Cardiac septum (tissue), 1 donor: Measurements from ENCODE around the gene HDDC3. TPM values are rescaled to one million over a fixed set of nuclear protein-coding genes. Genes with fewer than 3 reads are reported as not detected.
"Not testable (repeated sequence)": the region's sequence is repeated elsewhere in the genome, so short reads cannot be mapped to it uniquely, and the experiment has no call there.

Source experiments
- DNase-seq: peaks from one replicate; pipeline ENCODE4 v3.0.0-alpha.2; 2020; ENCODE audit warnings: low spot score
- intact Hi-C: fragments of 100-400 bp; cut with DNase I; formaldehyde crosslinking; loops from one replicate; pipeline ENCODE4 v1.14.0; 2022
- total RNA-seq: library from RNA; stranded (reverse); fragmentation: NEBNext Ultra II Directional; extraction: Animal tissue kit (Norgen Biotek cat#: 25700); gene quantifications from one replicate; pipeline ENCODE4 v1.2.1, GENCODE V29; 2021
- donor health status: DM: no; HTN: no; CAD: no.

The HDDC3 gene
- total RNA-seq, 1 donor from 2014 or later, result 11.8 TPM

DNA sequence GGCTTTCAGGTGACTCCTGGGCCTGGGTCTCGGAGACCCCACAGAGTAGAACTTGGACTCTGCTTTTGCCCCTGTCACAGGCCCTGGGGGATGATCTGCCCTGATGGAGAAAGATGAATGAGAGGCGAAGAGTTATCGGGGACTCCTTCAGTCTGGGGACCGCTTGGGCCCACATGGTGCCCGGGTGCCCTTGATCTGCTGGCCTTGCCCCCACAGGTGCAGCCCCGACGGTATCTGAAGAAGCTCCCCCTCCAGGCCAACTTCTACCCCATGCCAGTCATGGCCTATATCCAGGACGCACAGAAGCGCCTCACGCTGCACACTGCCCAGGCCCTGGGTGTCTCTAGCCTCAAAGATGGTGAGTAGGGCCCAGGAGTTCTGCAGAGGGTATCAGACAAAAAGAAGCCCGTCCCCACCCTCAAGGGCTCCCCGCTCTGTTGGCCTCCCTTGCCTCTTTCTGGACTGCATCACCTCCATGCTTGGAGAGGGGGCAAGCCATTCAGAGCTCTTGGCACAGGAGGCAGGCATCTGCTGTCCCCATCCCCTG lies 18.9 kb downstream of the HDDC3 start:
- intact Hi-C loops, result no loop called here
- no peak for DNase-seq

DNA sequence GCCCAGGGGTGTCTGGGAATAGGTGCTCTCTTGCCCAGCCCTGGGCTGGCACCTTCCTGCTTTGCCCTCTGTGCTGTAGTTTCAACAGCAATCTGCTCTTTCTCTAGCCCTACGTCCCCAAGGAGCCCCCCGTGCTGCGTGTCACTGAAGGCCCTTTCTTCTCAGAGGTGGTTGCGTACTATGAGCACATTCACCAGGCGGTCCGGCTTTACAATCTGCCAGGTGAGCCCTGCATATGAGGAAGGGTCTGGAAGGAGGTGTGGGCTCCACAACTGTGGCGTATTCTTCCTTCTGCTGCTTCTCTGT lies 19.6 kb downstream of the HDDC3 start:
- DNase-seq, result no peak

DNA sequence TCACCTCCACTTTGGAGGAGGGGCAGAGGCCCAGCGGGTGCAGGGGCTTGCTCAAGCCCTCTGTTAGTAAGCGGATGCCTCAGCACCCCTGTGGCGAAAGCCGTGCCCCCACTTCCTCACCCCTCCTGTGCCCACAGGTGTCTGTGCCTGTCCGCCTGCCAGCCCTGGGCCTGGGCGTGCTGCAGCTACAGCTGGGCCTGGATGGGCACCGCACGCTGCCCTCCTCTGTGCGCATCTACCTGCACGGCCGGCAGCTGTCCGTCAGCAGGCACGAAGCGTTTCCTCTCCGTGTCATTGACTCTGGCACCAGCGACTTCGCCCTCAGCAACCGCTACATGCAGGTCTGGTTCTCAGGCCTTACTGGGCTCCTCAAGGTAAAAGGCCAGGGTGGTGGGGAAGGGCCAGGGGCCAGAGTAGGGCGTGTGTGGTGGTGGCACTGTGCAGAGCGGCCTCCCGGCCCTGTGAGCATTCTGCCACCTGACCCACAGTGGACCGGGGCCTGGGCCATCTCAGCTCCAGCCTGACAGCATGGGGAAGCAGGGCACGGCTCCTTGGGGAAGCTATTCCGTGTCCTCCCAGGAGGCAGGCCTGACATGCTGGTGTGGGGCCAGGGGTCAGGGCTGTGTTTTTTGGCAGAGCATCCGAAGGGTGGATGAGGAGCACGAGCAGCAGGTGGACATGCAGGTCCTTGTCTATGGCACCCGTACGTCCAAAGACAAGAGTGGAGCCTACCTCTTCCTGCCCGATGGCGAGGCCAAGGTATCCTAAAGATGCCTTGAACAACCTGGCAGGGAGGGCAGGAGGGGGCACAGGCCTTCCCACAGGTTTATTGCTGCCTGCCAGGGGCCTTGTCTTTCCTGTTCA lies 20.2 kb downstream of the HDDC3 start:
- intact Hi-C loops, result no loop called here
- DNase-seq, result no peak

More for the DNA sequence above, 19.6 kb downstream of the HDDC3 start:
- intact Hi-C loops, result no loop called here

DNA sequence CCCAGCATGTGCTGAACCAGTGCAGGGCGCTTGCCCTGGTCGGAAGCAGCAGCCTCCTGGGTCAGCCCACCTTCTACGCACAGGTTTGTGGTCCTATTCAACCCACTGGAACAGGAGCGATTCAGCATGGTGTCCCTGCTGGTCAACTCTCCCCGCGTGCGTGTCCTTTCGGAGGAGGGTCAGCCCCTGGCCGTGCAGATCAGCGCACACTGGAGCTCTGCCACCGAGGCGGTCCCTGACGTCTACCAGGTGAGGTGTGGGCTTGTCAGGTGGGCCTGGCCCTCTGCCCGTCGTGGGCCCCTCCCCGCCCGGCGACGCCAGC lies 21.1 kb downstream of the HDDC3 start:
- DNase-seq, result no peak
- intact Hi-C loops, result no loop called here

DNA sequence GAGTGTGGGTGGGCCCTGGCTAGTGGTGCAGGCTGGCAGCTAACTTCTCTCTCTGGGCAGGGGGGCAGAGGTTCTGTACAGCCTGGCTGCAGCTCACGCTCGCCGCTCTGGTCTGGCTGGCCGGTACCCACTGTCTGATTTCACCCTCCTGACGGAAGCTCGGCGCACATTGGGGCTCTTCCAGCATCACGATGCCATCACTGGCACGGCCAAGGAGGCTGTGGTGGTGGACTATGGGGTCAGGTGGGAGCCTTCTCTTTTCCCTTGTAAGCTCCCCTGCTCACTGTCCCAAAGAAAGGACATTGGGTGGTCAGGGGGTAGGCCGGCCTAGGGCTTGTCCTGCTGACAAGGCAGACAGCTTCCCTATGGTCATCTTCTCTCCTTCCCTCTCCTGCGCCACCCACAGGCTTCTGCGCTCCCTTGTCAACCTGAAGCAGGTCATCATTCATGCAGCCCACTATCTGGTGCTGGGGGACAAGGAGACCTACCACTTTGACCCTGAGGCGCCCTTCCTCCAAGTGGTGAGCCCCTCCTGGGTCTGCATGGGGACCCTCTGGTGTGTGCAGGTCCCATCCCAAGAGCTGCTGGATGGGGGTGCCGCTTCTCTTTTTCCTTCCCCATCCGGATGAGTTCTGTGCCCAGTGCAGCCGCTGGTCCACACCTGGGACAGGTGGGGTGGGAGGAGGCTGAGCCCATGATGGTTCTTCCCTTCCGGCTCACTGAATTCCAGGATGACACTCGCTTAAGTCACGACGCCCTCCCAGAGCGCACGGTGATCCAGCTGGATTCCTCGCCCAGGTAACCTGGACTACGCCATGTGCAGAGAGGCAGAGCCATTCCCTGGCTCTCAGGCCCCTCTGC lies 21.7 kb downstream of the HDDC3 start:
- intact Hi-C loops, result no loop called here
- no peak for DNase-seq

DNA sequence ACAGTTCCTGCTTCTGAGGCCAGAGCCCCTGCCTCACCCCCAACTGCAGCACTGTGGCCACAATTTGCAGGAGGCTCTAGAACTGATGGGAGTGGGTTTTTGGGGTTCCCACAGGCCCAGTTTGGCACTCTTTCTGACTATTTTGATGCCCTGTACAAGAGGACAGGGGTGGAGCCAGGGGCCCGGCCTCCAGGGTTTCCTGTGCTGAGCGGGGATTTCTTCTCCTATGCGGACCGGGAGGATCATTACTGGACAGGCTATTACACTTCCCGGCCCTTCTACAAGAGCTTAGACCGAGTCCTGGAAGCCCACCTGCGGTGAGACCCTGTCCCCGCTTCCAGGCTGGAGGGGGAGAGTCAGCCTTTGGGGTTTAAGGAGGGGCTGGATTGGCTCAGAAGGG lies 22.4 kb downstream of the HDDC3 start:
- intact Hi-C loops, result no loop called here
- DNase-seq, result no peak

DNA sequence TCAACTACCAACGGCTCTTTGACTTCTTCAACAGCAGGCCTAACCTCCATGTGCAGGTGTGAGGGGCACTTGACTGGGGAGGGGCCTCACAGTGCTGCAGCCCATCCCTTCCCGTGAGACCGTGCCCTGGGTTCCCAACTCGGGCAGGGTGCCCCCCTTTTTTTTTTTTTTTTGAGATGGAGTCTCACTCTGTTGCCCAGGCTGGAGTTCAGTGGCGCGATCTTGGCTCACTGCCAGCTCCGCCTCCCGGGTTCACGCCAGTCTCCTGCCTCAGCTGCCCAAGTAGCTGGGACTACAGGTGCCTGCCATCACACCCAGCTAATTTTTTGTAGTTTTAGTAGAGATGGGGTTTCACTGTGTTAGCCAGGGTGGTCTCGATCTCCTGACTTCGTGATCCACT lies 22.9 kb downstream of the HDDC3 start:
- DNase-seq, intact Hi-C loops: not testable (repeated sequence)

DNA sequence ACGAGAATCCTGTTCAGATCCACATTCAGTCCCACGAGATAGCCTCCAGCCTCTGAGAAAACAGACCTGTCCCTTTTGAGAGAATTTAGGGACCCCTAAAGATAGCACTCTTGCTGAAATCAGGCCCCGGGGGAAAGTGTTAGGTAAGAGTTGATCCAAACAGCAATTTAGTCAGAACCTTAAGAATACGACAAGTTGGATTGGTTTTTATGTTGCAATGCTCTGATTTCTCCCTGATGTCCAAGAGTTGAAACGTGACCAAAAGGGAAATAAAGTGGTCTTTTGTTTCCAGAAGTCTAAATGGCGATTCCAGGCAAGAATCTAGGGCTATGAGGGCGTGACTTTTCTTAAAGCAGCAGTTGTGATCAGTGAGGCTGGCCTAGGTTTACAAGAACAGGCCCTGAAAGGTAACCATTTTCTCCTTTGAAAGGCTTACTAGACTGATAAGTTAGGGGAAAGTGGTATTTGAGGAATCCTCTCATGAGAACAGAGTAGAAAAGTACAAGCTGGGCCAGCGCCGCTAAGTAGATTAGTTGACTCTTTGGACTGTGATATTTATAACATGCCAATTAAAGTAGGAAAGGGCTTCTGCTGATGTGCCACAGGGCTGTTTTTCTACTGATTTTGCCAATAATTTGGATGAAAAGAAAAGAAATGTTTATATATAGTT lies 24.4 kb downstream of the HDDC3 start:
- DNase-seq, result no peak
- intact Hi-C loops, result no loop called here

DNA sequence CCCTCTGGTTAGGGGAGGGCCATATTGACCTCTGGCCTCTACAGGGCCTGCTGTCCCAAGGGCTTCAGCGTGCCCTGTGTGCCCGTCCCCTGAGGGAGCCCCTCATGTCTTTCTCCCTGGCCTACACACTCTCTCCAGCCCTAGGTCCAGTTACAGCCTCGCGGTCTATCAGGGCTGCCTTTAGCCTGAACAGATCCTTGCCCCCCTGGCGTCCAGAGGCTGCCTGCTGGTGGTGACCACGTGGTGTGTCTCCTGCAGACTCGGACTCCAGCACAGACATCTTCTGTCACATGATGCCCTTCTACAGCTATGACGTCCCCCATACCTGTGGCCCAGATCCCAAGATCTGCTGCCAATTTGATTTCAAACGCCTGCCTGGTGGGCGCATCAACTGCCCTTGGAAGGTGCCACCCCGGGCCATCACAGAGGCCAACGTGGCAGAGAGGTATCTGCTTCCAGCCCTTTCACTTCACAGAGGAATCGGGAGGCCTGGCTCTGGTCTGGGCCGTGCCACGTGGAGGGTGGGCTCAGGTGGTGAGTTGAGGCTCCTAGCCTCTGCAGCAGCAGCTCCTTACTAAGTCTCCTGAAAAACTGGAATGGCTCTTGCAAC lies 25.2 kb downstream of the HDDC3 start:
- DNase-seq, result no peak
- intact Hi-C loops, result no loop called here

DNA sequence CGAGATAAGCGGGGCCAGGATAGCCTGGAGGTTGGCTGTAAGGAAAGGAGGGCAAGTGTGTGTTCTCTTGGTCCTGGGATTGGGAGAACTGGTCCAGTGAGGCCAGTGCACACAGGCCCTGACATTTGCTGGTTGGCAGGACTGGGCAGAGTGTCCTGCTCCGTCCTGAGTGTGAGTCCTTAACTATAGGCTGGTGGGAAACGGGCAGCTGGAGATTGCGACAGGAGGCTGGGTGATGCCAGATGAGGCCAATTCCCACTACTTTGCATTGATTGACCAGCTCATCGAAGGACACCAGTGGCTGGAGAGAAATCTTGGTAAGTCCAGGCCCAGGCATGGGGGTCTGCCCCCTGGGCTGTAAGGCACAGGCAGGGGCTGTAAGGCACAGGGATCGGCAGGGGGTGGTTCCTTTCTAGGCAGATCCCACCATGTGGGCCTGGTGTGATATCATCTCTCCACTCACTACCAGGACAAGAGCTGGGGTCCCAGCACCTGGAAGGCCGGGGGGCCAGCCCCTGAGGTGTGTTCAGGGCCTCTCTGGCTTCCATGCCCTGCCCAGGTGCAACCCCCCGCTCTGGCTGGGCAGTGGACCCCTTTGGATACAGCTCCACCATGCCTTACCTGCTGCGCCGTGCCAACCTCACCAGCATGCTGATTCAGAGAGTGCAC lies 26.0 kb downstream of the HDDC3 start:
- intact Hi-C loops, result no loop called here
- DNase-seq, result no peak

DNA sequence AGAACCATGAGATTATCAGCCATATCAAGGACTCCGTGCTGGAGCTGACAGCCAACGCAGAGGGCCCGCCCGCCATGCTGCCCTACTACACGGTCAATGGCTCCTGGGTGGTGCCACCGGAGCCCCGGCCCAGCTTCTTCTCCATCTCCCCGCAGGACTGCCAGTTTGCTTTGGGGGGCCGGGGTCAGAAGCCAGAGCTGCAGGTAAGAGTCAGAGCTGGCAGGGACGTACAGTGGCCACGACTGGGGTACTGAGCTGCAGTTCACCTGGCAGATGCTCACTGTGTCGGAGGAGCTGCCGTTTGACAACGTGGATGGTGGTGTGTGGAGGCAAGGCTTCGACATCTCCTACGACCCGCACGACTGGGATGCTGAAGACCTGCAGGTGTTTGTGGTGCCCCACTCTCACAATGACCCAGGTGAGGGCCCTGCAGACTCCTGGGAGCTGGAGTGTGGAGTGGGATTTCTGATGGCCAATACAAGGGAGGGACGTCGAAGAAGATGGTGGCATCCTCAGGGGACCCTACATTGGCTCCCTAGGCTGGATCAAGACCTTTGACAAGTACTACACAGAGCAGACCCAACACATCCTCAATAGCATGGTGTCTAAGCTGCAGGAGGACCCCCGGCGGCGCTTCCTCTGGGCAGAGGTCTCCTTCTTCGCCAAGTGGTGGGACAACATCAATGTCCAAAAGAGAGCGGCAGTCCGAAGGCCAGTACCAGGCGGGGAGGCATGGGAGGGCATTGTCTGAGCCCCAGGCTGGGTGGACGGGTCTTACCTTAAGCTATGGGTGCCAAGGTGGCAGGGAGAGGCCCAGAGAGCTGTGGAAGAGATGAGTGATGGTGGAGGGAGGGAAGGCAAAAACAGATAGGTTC lies 26.8 kb downstream of the HDDC3 start:
- DNase-seq, result no peak
- intact Hi-C loops, result no loop called here

- intact Hi-C loops, result no loop called here
- DNase-seq, result no peak
These were observed 27.6 kb downstream of the HDDC3 start for GRCh38 chr15:90904746-90905145.

DNA sequence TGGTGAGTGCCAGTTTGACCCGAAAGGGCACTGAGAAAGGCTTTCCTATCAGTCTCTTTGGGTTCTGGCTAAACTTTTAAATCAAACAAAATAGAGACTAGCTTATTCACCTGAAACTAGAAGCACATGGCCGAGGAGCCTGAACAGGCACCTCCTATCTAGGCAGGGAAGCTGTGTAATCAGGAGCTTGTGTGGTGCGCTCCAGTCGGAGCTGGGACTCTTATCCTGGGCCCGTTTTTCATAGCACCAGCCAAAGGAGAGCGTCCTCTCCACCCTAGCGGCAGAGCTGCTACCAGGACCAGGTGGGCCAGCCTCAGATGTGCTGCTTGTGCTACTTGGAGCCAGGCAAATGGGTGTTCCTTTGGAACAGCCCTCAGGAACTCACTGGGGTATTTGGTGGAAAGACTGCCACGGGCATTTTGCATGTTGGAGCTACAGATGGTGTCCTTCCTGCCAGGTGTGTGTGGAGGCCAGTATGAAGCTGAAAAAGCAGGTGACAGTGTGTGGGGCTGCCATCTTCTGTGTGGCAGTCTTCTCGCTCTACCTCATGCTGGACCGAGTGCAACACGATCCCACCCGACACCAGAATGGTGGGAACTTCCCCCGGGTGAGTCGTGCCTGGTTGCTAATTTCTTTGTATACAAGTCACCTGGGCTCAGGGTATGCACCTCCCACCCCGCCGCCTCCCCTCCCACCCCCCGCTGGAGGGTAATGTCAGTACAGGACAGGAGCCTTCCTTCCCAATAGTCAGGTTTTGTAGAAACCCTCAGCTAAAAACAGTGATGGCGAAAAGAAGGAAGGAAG lies 28.4 kb downstream of the HDDC3 start:
- DNase-seq, result no peak
- intact Hi-C loops, result no loop called here

- intact Hi-C loops, result loop anchor here (1.0 kb wide), 1 partner anchor 29 kb away; the partner anchor contains the start of gene HDDC3
- no peak for DNase-seq
These were observed 29.3 kb downstream of the HDDC3 start, which contains the start of gene MAN2A2 for GRCh38 chr15:90902840-90903732. Gene MAN2A2 (plus strand): TSS chr15:90903302. CDS start chr15:90904208, 906 bp downstream.

DNA sequence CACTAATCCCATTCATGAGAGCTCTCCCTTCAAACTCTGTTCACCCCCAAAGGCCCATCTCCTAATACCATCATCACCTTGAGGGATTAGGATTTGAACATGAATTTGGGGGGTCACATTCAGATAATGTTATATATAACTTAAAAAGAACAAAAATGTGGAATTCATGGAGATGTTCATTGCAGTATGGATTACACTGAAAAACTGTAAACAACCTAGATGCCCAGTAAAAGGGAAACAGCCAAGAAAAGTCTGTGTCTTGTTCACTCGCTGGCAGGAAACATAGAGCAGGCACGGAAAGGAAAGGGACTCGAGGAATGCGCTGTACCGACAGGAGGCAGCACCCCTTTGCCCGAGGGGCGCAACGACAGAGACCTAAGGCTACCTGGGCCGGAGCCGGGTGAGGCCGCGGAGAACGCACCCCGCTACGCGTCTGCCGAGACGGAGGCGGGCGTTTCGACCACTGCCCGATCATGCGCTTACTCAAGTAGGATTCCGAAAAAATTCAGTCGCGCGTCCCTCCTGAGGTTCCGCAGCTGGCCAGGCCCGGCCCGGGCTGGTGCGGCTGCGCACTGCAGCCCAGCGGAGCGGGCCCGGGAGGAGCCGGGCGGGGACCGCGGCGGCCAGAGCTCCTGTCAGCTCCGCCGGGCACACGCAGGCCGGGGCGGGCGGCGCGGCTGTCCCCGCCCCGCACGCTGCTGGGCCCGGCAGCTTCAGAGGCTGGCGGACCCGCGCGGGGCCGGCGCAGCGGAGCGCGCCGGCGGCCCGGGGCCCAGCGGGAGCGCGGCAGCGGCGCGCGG lies 30.1 kb downstream of the HDDC3 start:
- peak; percentile 93 for DNase-seq
- intact Hi-C loops, result loop anchor here (1.0 kb wide), 1 partner anchor 30 kb away; the partner anchor contains the start of gene HDDC3
